ENCODE data around the gene TSEN34. TPM values are rescaled to one million over a fixed set of nuclear protein-coding genes. Genes with fewer than 3 reads are reported as not detected.

The TSEN34 gene
- total RNA-seq, result 56.0 and 64.7 TPM in 2 replicates

DNA sequence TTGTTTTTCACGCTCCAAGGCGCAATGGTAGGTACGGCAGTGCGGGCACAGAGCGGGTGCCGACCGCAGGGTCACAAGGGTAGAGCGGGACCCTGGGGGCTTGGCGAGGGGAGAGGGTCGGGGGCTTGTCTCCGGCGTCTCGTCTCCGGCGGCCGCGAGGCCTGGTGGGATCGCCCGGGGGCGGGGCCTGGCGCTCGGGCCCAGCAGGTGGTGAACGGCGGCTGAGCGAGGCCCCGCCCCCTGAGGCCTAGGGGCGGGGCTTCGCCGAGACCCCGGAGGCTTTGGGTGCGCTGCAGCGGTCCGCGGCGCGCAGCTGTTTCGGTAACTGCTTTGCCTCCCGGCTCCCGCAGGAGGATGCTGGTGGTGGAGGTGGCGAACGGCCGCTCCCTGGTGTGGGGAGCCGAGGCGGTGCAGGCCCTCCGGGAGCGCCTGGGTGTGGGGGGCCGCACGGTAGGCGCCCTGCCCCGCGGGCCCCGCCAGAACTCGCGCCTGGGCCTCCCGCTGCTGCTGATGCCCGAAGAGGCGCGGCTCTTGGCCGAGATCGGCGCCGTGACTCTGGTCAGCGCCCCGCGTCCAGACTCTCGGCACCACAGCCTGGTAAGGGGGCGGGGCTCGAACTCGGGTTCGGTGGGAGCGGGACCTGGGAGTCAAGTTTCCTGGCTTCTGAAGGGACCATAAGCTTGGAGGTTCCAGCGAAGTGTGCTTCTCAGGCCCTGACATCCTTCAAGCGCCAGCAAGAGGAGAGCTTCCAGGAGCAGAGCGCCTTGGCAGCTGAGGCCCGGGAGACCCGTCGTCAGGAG is at the start of gene TSEN34:
Gene TSEN34 (plus strand): TSS at position 298 of the 800 bp plus-strand sequence. CDS start 57 bp downstream, at position 355.

DNA sequence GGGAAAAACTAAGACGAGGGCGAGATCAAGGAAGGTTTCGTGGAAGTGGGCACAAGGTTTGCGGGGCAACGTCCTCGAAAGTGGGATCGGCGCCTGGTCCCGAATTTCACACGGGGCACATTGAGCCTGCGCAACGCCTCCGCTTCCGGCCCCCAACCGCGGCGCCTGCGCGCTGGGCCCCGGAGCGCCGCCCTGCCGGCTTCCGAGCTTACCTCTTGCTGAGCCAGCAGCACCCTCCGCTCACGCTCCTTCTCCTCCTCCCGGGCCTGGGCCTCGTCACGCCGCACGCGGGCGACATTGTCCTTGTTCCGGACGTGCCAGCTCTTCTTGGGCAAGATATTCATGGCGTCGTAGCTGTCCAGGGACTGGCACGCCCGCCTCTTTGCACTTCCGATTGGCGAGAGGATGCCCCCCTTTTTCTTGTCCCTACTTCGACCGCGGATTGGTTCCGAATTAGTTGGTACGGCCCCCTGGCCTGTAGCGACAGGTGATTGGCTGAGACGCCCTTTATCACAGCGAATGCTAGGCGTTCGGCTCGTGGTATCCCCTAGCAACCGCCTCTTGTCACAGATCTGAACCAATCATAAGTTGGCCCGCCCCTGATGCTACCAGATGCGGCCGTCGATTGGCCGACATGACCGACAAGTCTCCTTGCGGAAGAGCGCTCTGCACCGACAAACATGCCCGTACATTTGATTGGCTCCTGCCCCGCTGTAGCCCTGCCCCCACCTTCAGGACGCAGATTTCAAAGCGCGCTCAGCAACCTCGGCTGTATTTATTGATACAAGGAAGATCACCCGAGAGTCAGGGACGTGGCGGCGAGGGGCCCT is 31.5 kb upstream of the TSEN34 start, which contains the start of gene LENG1:
Gene LENG1 (minus strand): TSS at position 370 of the 830 bp plus-strand sequence. CDS start 26 bp downstream, at position 344.

DNA sequence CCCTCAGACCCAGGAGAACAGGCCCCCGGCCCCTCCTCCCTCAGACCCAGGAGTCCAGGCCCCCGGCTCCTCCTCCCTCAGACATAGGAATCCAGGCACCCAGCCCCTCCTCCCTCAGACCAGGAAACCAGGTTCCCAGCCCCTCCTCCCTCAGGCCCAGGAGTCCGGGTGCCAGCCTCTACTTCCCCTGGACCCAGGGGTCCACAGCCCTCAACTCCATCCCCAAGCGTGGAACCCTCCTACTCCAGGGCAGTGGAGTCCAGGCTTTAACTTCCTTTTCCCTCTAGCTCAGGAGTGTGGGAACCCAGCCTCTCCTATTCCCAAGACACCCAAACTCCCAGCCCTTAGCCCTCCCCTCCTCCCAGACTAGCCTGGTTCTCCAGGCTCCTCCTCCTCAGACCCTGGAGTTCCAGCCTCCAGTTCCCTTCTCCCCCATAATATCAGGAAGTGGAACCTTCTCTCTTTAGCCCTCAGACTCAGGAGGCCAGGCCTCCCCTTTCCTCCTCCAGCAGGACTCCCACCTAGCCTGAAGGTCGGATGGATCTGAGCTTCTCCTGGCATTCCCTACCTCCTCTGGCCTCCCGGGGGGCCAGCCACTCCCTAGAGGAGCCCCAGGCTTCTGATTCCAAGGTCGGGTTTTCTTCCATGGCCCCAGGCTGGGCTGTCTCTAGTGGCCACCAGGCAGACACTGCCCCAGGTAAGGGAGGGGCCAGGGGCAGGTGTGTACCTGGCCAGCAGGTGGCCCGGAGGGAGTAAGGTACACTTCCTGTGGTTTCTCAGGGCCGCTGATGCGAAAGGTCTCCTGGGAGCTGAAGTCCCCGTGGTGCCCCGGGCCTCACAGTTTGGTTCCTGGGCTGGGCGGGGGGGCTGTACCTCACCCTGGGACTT is 18.4 kb upstream of the TSEN34 start, which contains the start of gene TMC4:
Gene TMC4 (minus strand): TSS at position 690 of the 888 bp plus-strand sequence. CDS start 43 bp downstream, at position 647.

DNA sequence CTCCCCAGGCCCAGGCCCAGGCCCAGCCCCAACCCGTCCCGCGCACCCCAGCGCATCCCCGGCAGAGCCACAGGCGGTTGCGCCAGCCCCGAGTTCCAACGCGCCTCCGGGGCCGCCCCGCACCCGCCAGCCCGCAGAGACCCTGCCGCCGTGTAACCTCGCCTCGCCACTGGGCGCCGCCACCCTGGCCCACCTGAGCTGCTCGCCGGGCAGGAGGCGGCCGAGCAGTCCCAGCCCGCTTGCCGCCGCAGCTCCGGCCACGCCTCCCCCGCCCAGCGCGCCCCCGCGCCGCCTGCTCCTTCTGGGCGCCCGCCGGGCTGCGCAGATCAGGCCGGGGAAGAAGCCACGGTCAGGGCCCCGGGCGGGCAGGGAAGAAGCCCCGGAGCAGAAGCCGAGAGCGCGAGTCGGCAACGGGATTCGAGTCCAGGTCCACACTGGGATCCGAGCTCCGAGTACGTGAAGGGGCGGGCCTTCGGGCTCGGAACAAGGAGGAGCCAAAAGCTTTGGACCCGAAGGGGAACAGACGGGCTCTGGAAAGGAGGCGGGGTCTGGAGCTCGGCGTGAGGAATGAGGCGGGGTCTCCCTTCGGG is 1.9 kb upstream of the TSEN34 start, which contains the start of gene MBOAT7:
Gene MBOAT7 (minus strand): TSS at position 436 of the 590 bp plus-strand sequence. CDS start 1,072 bp downstream, outside the sequence.

DNA sequence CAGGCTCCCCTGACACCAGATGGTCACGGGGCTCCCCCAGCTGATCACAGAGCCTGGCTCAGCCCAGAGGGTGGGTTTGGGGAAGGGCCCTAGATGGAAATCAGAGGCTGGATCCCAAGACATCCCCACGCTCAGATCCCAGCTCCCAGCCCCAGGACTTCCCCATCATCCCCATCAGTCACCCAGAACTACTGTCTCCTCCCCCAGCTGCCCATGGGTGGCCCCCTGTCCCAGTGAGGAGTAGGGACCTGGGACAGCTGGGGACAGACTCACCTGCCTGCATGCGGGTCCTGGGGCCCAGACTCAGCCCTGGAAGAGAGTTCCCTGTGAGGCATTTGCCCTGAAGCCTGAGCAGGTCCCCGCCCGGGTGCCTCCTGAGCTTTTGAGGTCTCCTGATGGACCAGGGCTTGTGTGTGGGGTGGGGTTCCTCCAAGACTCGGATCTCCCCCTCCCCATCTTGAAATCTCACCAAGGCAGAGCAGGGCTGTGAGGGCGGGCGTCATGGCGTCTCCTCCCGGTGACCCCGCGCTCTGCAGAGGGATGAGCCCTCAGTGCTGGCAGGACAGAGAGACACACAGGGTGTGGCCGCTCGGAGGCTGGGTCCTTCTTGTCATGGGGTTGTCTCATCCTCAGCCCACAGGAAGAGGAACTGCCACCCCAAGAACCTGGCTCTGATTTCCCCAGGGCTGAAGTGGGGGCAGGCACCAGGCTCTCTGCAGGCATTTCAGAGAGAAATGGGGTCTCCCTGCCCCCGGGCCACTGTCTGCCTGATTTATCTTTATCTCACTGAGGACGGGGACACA is 31.6 kb downstream of the TSEN34 start, which contains the start of gene LILRB3:
Gene LILRB3 (minus strand): TSS at position 534 of the 803 bp plus-strand sequence. CDS start 31 bp downstream, at position 503.

DNA sequence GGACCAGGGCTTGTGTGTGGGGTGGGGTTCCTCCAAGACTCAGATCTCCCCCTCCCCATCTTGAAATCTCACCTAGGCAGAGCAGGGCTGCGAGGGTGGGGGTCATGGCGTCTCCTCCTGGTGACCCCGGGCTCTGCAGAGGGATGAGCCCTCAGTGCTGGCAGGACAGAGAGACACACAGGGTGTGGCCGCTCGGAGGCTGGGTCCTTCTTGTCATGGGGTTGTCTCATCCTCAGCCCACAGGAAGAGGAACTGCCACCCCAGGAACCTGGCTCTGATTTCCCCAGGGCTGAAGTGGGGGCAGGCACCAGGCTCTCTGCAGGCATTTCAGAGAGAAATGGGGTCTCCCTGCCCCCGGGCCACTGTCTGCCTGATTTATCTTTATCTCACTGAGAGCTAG is 51.5 kb downstream of the TSEN34 start, which contains the start of gene LILRA6:
Gene LILRA6 (minus strand): TSS at position 145 of the 400 bp plus-strand sequence.

Other genes starting within 250 kb of the TSEN34 start
- gene CACNG8, start 228.4 kb upstream of the TSEN34 start, total RNA-seq, result not detected in 2 replicates
- not detected in 2 replicates for gene CACNG6, start 199.7 kb upstream of the TSEN34 start, total RNA-seq
- gene VSTM1, start 127.4 kb upstream of the TSEN34 start, total RNA-seq, result not detected in 2 replicates
- not detected in 2 replicates for gene TARM1, start 109.9 kb upstream of the TSEN34 start, total RNA-seq
- 0.16 and 0.36 TPM in 2 replicates for gene OSCAR, start 90.5 kb upstream of the TSEN34 start, total RNA-seq
- gene NDUFA3, start 88.5 kb upstream of the TSEN34 start, total RNA-seq, result 5.7 and 6.2 TPM in 2 replicates
- 7.7 and 9.7 TPM in 2 replicates for gene TFPT, start 75.7 kb upstream of the TSEN34 start, total RNA-seq
- 41.4 and 44.5 TPM in 2 replicates for gene PRPF31, start 75.6 kb upstream of the TSEN34 start, total RNA-seq
- 15.1 and 16.5 TPM in 2 replicates for gene CNOT3, start 53.5 kb upstream of the TSEN34 start, total RNA-seq
- 3.2 and 3.5 TPM in 2 replicates for gene LENG1, start 31.6 kb upstream of the TSEN34 start, total RNA-seq
- 0.36 and 1.5 TPM in 2 replicates for gene TMC4, start 18.1 kb upstream of the TSEN34 start, total RNA-seq
- gene MBOAT7, start 1.7 kb upstream of the TSEN34 start, total RNA-seq, result 19.1 and 32.5 TPM in 2 replicates
- gene RPS9, start 9.6 kb downstream of the TSEN34 start, total RNA-seq, result 1,123 and 1,387 TPM in 2 replicates
- gene LILRB3, start 31.7 kb downstream of the TSEN34 start, total RNA-seq, result not detected in 2 replicates
- not detected in 2 replicates for gene LILRA6, start 51.5 kb downstream of the TSEN34 start, total RNA-seq
- not detected in 2 replicates for gene LILRB5, start 66.0 kb downstream of the TSEN34 start, total RNA-seq
- gene LILRB2, start 89.8 kb downstream of the TSEN34 start, total RNA-seq, result not detected in 2 replicates
- not detected in 2 replicates for gene LILRA5, start 121.9 kb downstream of the TSEN34 start, total RNA-seq
- not detected in 2 replicates for gene LILRA4, start 147.9 kb downstream of the TSEN34 start, total RNA-seq
- 0.16 TPM in 1 of 2 replicates, not detected in the other for gene LAIR1, start 173.6 kb downstream of the TSEN34 start, total RNA-seq
- not detected in 2 replicates for gene TTYH1, start 224.2 kb downstream of the TSEN34 start, total RNA-seq

Measured in hair follicle dermal papilla cell (primary cell).